Mesenchymal stem cell (in vitro differentiated cells and primary cell): ENCODE results near the gene ARHGAP6.
"Not testable (repeated sequence)": the region's sequence is repeated elsewhere in the genome, so short reads cannot be mapped to it uniquely, and the experiment has no call there.

Source experiments
- DNase-seq: peaks from one replicate; pipeline ENCODE4 v3.0.0-alpha.2; 2013
- H2AFZ ChIP-seq: one replicate; pipeline ENCODE4 v1.6.1; 2013; ENCODE audit warnings: low read depth, mild to moderate bottlenecking, control low read depth, inconsistent platforms, low read length, moderate library complexity
- H2AK5ac ChIP-seq: 2 replicates; pipeline ENCODE4 v1.6.1; 2013; ENCODE audit warnings: low read length, moderate library complexity, mild to moderate bottlenecking, inconsistent platforms; ENCODE audit not compliant: severe bottlenecking
- H2BK120ac ChIP-seq: one replicate; pipeline ENCODE4 v1.6.1; 2013; ENCODE audit warnings: low read depth, mild to moderate bottlenecking, inconsistent platforms, low read length, moderate library complexity
- H2BK12ac ChIP-seq, 2 experiments: one replicate each; pipeline ENCODE4 v1.6.1; 2013; ENCODE audit warnings: inconsistent platforms in 2 of 2, low read length in 2 of 2, mild to moderate bottlenecking in 2 of 2, moderate library complexity in 2 of 2, control low read depth in 1 of 2
- H2BK15ac ChIP-seq: one replicate; pipeline ENCODE4 v1.6.1; 2013; ENCODE audit warnings: mild to moderate bottlenecking, low read depth, inconsistent platforms; ENCODE audit not compliant: poor library complexity, severe bottlenecking
- H2BK5ac ChIP-seq: 2 replicates; pipeline ENCODE4 v1.6.1; 2013; ENCODE audit warnings: low read depth, mild to moderate bottlenecking, low read length, control low read depth, inconsistent platforms; ENCODE audit not compliant: poor library complexity, severe bottlenecking
- H3K14ac ChIP-seq, 2 experiments: one replicate each; pipeline ENCODE4 v1.6.1; 2013; ENCODE audit warnings: inconsistent platforms in 2 of 2, low read length in 2 of 2, control low read depth in 1 of 2, mild to moderate bottlenecking in 1 of 2, moderate library complexity in 1 of 2
- H3K18ac ChIP-seq, 2 experiments: one replicate each; pipeline ENCODE4 v1.6.1; 2013; ENCODE audit warnings: inconsistent platforms in 2 of 2, low read length in 2 of 2, control low read depth in 1 of 2, low read depth in 1 of 2, mild to moderate bottlenecking in 1 of 2
- H3K23ac ChIP-seq, 2 experiments: one replicate each; pipeline ENCODE4 v1.6.1; 2013; ENCODE audit warnings: inconsistent platforms in 2 of 2, low read length in 2 of 2, mild to moderate bottlenecking in 2 of 2, moderate library complexity in 2 of 2, control low read depth in 1 of 2
- H3K27ac ChIP-seq: 2 replicates; pipeline ENCODE4 v1.5.1; 2013; ENCODE audit warnings: mild to moderate bottlenecking, moderate library complexity, low read length, control low read depth, inconsistent platforms; ENCODE audit not compliant: poor library complexity, severe bottlenecking
- H3K27me3 ChIP-seq, 2 experiments: 2 replicates each; pipeline versions ENCODE4 v1.6.1 to v1.7.0; 2013; ENCODE audit warnings: low read length in 2 of 2, mild to moderate bottlenecking in 2 of 2, moderate library complexity in 2 of 2, control low read depth in 1 of 2, inconsistent platforms in 1 of 2; ENCODE audit not compliant: control insufficient read depth in 1 of 2, insufficient read depth in 1 of 2
- H3K36me3 ChIP-seq, 2 experiments: 2 replicates each; pipeline versions ENCODE4 v1.6.1 to v1.7.0; 2013; ENCODE audit warnings: low read length in 2 of 2, control low read depth in 1 of 2, inconsistent platforms in 1 of 2, low read depth in 1 of 2, mild to moderate bottlenecking in 1 of 2; ENCODE audit not compliant: insufficient read depth in 2 of 2, control insufficient read depth in 1 of 2
- H3K4ac ChIP-seq, 2 experiments: one replicate each; pipeline ENCODE4 v1.6.1; 2013; ENCODE audit warnings: inconsistent platforms in 2 of 2, low read length in 2 of 2, mild to moderate bottlenecking in 2 of 2, moderate library complexity in 2 of 2, control low read depth in 1 of 2, low read depth in 1 of 2
- H3K4me1 ChIP-seq: 2 replicates; pipeline ENCODE4 v1.6.1; 2013; ENCODE audit warnings: low read depth, low read length, control low read depth; ENCODE audit not compliant: control insufficient read depth, insufficient read depth
- H3K4me2 ChIP-seq: 2 replicates; pipeline ENCODE4 v1.6.1; 2013; ENCODE audit warnings: low read length, mild to moderate bottlenecking, inconsistent platforms; ENCODE audit not compliant: poor library complexity, severe bottlenecking
- H3K4me3 ChIP-seq, 2 experiments: 2 replicates each; pipeline versions ENCODE4 v1.5.1 to v1.7.0; 2013; ENCODE audit warnings: low read length in 2 of 2, mild to moderate bottlenecking in 2 of 2, control low read depth in 1 of 2, low read depth in 1 of 2; ENCODE audit not compliant: insufficient read depth in 1 of 2
- H3K79me1 ChIP-seq: replicated peaks from 2 replicates; pipeline ENCODE4 v1.6.1; 2013; ENCODE audit warnings: mild to moderate bottlenecking, control low read depth, low read length, inconsistent platforms; ENCODE audit not compliant: poor library complexity, severe bottlenecking
- H3K9ac ChIP-seq: 2 replicates; pipeline ENCODE4 v1.7.0; 2013; ENCODE audit warnings: mild to moderate bottlenecking, low read length, moderate library complexity
- H3K9me3 ChIP-seq: 2 replicates; pipeline ENCODE4 v1.7.0; 2013; ENCODE audit warnings: mild to moderate bottlenecking, low read length; ENCODE audit not compliant: control insufficient read depth
- H4K8ac ChIP-seq: one replicate; pipeline ENCODE4 v1.6.1; 2013; ENCODE audit warnings: inconsistent platforms, mild to moderate bottlenecking, low read length, moderate library complexity
- H4K91ac ChIP-seq: one replicate; pipeline ENCODE4 v1.6.1; 2013; ENCODE audit warnings: mild to moderate bottlenecking, low read length, inconsistent platforms
- WGBS: methylation state at CpG from one replicate; pipeline ENCODE4 v1.1.7; 2013; ENCODE audit warnings: mixed read lengths; 5-methylcytosine and 5-hydroxymethylcytosine counted together

The ARHGAP6 gene

GRCh38 chrX:11363825-11364224, 301.9 kb downstream of the ARHGAP6 start:
- not testable (repeated sequence) for H2AFZ ChIP-seq, H3K36me3 ChIP-seq, H3K14ac ChIP-seq, H3K4me1 ChIP-seq, H2BK12ac ChIP-seq, H3K9me3 ChIP-seq, H4K8ac ChIP-seq, H3K23ac ChIP-seq, H3K4me2 ChIP-seq, H3K27me3 ChIP-seq, H2BK5ac ChIP-seq, H3K18ac ChIP-seq, H2BK120ac ChIP-seq, H3K4ac ChIP-seq, H3K9ac ChIP-seq, H3K79me1 ChIP-seq, H2BK15ac ChIP-seq, DNase-seq, H3K27ac ChIP-seq, H3K4me3 ChIP-seq, H4K91ac ChIP-seq, H2AK5ac ChIP-seq
- no CpG with 5 or more reads among the region's 1 CpG for WGBS

- H3K18ac ChIP-seq: no peak overlapping the region
- no peak overlapping the region for H2BK15ac ChIP-seq
- H2BK120ac ChIP-seq: no peak overlapping the region
- H2AFZ ChIP-seq: no peak overlapping the region
- H3K4ac ChIP-seq: no peak overlapping the region
- H3K4me3 ChIP-seq: no peak overlapping the region
- no peak overlapping the region for H3K27ac ChIP-seq
- H4K8ac ChIP-seq: no peak overlapping the region
- no peak overlapping the region for H3K14ac ChIP-seq
- H3K23ac ChIP-seq: no peak overlapping the region
- no peaks in the 10 kb centered on the region for H3K27me3 ChIP-seq
- no peak overlapping the region for H3K4me2 ChIP-seq
- DNase-seq: no peak
- no peak overlapping the region for H3K9ac ChIP-seq
- no peak overlapping the region for H2AK5ac ChIP-seq
- H2BK12ac ChIP-seq: no peak overlapping the region
- H3K4me1 ChIP-seq: no peaks in the 10 kb centered on the region
- no peak overlapping the region for H2BK5ac ChIP-seq
- no peak overlapping the region for H4K91ac ChIP-seq
- WGBS: 63% methylated on average over 2 of the region's 4 CpGs
- H3K79me1 ChIP-seq: no peaks in the 10 kb centered on the region
- no peaks in the 10 kb centered on the region for H3K9me3 ChIP-seq
- H3K36me3 ChIP-seq: no peaks in the 10 kb centered on the region
These were observed 302.6 kb downstream of the ARHGAP6 start for GRCh38 chrX:11363069-11363594.

GRCh38 chrX:11361666-11362065, 304.1 kb downstream of the ARHGAP6 start:
- not testable (repeated sequence) for H3K4me1 ChIP-seq, H4K91ac ChIP-seq
- WGBS: no CpG with 5 or more reads among the region's 3 CpGs

DNA sequence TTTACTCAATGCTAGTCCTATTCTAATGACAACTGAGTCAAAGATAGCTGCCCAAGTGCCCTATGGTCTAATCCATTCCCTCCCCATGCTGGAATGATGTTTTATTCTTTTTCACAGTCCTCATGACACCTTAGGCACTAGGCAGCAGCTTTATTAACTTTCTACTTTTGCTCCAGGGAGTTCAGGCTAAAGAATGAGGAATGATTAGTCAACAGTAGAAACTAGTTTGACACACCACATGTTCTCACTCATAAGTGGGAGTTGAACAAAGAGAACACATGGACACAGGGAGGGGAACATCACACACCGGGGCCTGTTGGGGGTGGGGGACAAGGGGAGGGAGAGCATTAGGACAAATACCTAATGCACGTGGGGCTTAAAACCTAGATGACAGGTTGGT, 309.8 kb downstream of the ARHGAP6 start:
- not testable (repeated sequence) for H3K9me3 ChIP-seq, H4K8ac ChIP-seq, H2BK12ac ChIP-seq, H4K91ac ChIP-seq, H3K27ac ChIP-seq, H3K4me1 ChIP-seq, H3K14ac ChIP-seq, H2BK15ac ChIP-seq, H3K27me3 ChIP-seq, H2BK120ac ChIP-seq, H2AFZ ChIP-seq, H2AK5ac ChIP-seq, H2BK5ac ChIP-seq, H3K4me3 ChIP-seq, H3K4ac ChIP-seq, H3K18ac ChIP-seq, H3K9ac ChIP-seq, H3K79me1 ChIP-seq, DNase-seq, H3K36me3 ChIP-seq, H3K4me2 ChIP-seq, H3K23ac ChIP-seq
- WGBS: no CpG with 5 or more reads among the region's 2 CpGs

More at GRCh38 chrX:11361666-11362065, 304.1 kb downstream of the ARHGAP6 start:
- H3K18ac ChIP-seq, DNase-seq, H3K36me3 ChIP-seq, H2BK15ac ChIP-seq, H3K9ac ChIP-seq, H2AK5ac ChIP-seq, H2AFZ ChIP-seq, H3K4me2 ChIP-seq, H4K8ac ChIP-seq, H3K23ac ChIP-seq, H2BK120ac ChIP-seq, H3K4ac ChIP-seq, H3K27ac ChIP-seq, H3K14ac ChIP-seq, H3K4me3 ChIP-seq, H3K79me1 ChIP-seq, H2BK5ac ChIP-seq, H3K9me3 ChIP-seq, H3K27me3 ChIP-seq, H2BK12ac ChIP-seq: not testable (repeated sequence)
